Activated naive CD4-positive, alpha-beta T cell (primary cell): ENCODE data around the gene RBP3.

Source experiments
- DNase-seq, 4 experiments: peaks; one replicate each; lab custom pipeline; 2025; lab: John Stamatoyannopoulos, UW

The RBP3 gene

GRCh38 chr10:47337310-47337709, 10.9 kb upstream of the RBP3 start:
- DNase-seq, result no peak

- DNase-seq, result no peak
Measured at GRCh38 chr10:47339186-47339735, 8.9 kb upstream of the RBP3 start.

GRCh38 chr10:47339759-47340607, 8.2 kb upstream of the RBP3 start:
- no peak for DNase-seq

- DNase-seq, result peak; percentile 57 to 76 (median 68)
Measured at GRCh38 chr10:47340608-47341170, 7.5 kb upstream of the RBP3 start.

GRCh38 chr10:47344996-47345870, 2.9 kb upstream of the RBP3 start:
- no peak for DNase-seq

- no peak for DNase-seq
Measured at GRCh38 chr10:47346581-47347302, 1.4 kb upstream of the RBP3 start.

- DNase-seq, result no peak
Measured at GRCh38 chr10:47347303-47347675, 874 bp upstream of the RBP3 start.

GRCh38 chr10:47348661-47349470, 703 bp downstream of the RBP3 start:
- DNase-seq, result no peak

- DNase-seq, result no peak
Measured at GRCh38 chr10:47349516-47349915, 1.4 kb downstream of the RBP3 start.

- no peak for DNase-seq
Measured at GRCh38 chr10:47349941-47350371, 1.8 kb downstream of the RBP3 start.

- DNase-seq, result no peak
Measured at GRCh38 chr10:47350671-47351640, 2.8 kb downstream of the RBP3 start.

- DNase-seq, result no peak
Measured at GRCh38 chr10:47351899-47352815, 4.0 kb downstream of the RBP3 start.

GRCh38 chr10:47353351-47353750, 5.2 kb downstream of the RBP3 start:
- no peak for DNase-seq

- no peak for DNase-seq
Measured at GRCh38 chr10:47354165-47354564, 6.0 kb downstream of the RBP3 start.

GRCh38 chr10:47354900-47355299, 6.7 kb downstream of the RBP3 start:
- DNase-seq, result no peak

GRCh38 chr10:47356708-47357107, 8.5 kb downstream of the RBP3 start:
- no peak for DNase-seq

GRCh38 chr10:47357131-47357582, 9.0 kb downstream of the RBP3 start:
- DNase-seq, result no peak

GRCh38 chr10:47357911-47358310, 9.7 kb downstream of the RBP3 start:
- DNase-seq, result no peak
